ENCODE results near the gene DPYD. TPM values are rescaled to one million over a fixed set of nuclear protein-coding genes. Genes with fewer than 3 reads are reported as not detected.

The DPYD gene
- total RNA-seq, 1 experiment from 2014 or later = 0.46 TPM

GRCh38 chr1:97909266-97909665 lies 11.6 kb downstream of the DPYD start (continued):
- no peak for TF ChIP-seq ZNF532 (CRISPR knock-in tag; IDR thresholded peaks at IDR 0.05; ENCODE audit: borderline replicate concordance)
- TF ChIP-seq RORB (CRISPR knock-in tag; IDR thresholded peaks at IDR 0.05) = no peak
- no peak for TF ChIP-seq ATF1 (CRISPR knock-in tag; IDR thresholded peaks at IDR 0.05)

GRCh38 chr1:97907886-97908285 lies 12.9 kb downstream of the DPYD start:
- Mint-ChIP-seq H3K4me1 (peaks cover 2% of the 10 kb centered on the region; the same call in 1 of the 2 replicates), H3K9me3 (no peaks in the 10 kb centered on the region), H3K4me3 (no peak overlapping the region), H3K27me3 (ENCODE audit: low read depth) (no peaks in the 10 kb centered on the region), H3K27ac (no peak overlapping the region), H3K36me3 (no peaks in the 10 kb centered on the region)
- CTCF ChIA-PET = no interaction called here
- TF ChIP-seq CDX4 (CRISPR knock-in tag; IDR thresholded peaks at IDR 0.05; ENCODE audit: borderline replicate concordance) = no peak
- no peak for TF ChIP-seq GRHL2 (CRISPR knock-in tag; IDR thresholded peaks at IDR 0.05; ENCODE audit: insufficient replicate concordance, severe bottlenecking)
- TF ChIP-seq ARID4B (CRISPR knock-in tag; IDR thresholded peaks at IDR 0.05; ENCODE audit: borderline replicate concordance) = no peak
- DNase-seq (ENCODE audit: low spot score) (no peak), ATAC-seq (no peak)
- POLR2A ChIA-PET = no interaction called here

- CTCF ChIA-PET = no interaction called here
- DNase-seq (ENCODE audit: low spot score) = no peak
- Mint-ChIP-seq H3K27me3 (ENCODE audit: low read depth) (no peaks in the 10 kb centered on the region), H3K36me3 (no peaks in the 10 kb centered on the region), H3K9me3 (no peaks in the 10 kb centered on the region), H3K4me1 (peaks cover 2% of the 10 kb centered on the region; the same call in 1 of the 2 replicates), H3K4me3 (no peak overlapping the region), H3K27ac (no peak overlapping the region)
- no peak; the same call in 1 of the 2 replicates for ATAC-seq
- POLR2A ChIA-PET = no interaction called here
- TF ChIP-seq ZNF425 (CRISPR knock-in tag; conservative IDR thresholded peaks at IDR 0.05) (no peak), ZNF219 (CRISPR knock-in tag; IDR thresholded peaks at IDR 0.05; ENCODE audit: borderline replicate concordance) (no peak), GABPB1 (CRISPR knock-in tag; IDR thresholded peaks at IDR 0.05) (no peak), ATF3 (CRISPR knock-in tag; conservative IDR thresholded peaks at IDR 0.05) (no peak), FOXP4 (CRISPR knock-in tag; IDR thresholded peaks at IDR 0.05) (no peak), HMGXB4 (CRISPR knock-in tag; IDR thresholded peaks at IDR 0.05) (no peak), SP1 (CRISPR knock-in tag; conservative IDR thresholded peaks at IDR 0.05) (no peak), ZNF671 (CRISPR knock-in tag; IDR thresholded peaks at IDR 0.05) (no peak), PRRX2 (CRISPR knock-in tag; IDR thresholded peaks at IDR 0.05) (no peak), SOX15 (CRISPR knock-in tag; IDR thresholded peaks at IDR 0.05) (no peak)
Measured at GRCh38 chr1:97906567-97907241, 14.1 kb downstream of the DPYD start.

All from WTC11 (cell line).